K562 (cell line): Measurements from ENCODE around the gene HOXB1. TPM values are rescaled to one million over a fixed set of nuclear protein-coding genes. Genes with fewer than 3 reads are reported as not detected.
A peak's percentile ranks its signal among the peaks of the same experiment; 100 is the strongest.

Experiments
- E2F3 ChIP-seq: fragments of 250-450 bp; sonication (Bioruptor Pico); IDR thresholded peaks from 2 replicates; pipeline ENCODE4 v1.4.0; 2020; ENCODE audit warnings: mild to moderate bottlenecking
- FOXP1 ChIP-seq: sonication (generic); formaldehyde crosslinking; IDR thresholded peaks from 2 replicates; pipeline ENCODE4 v1.8.0; 2022; ENCODE audit warnings: mild to moderate bottlenecking, missing genetic modification reagents
- HDAC3 ChIP-seq: fragments of 450-650 bp; IDR thresholded peaks from 2 replicates; pipeline ENCODE4 v1.6.1; 2018; ENCODE audit warnings: borderline replicate concordance, mild to moderate bottlenecking, moderate library complexity; ENCODE audit not compliant: partially characterized antibody
- KAT7 ChIP-seq: sonication (generic); formaldehyde crosslinking; IDR thresholded peaks from 2 replicates; pipeline ENCODE4 v1.8.0; 2022; ENCODE audit warnings: missing genetic modification reagents, mild to moderate bottlenecking, borderline replicate concordance
- NFE2 ChIP-seq: IDR thresholded peaks from 2 replicates; pipeline ENCODE4 v1.6.1; 2014; ENCODE audit warnings: antibody characterized with exemption, low read depth
- NFRKB ChIP-seq: fragments of 450-650 bp; IDR thresholded peaks from 2 replicates; pipeline ENCODE4 v1.6.1; 2016; ENCODE audit warnings: low read depth
- RB1 ChIP-seq: fragments of 450-650 bp; IDR thresholded peaks from 2 replicates; pipeline ENCODE4 v1.6.1; 2017; ENCODE audit warnings: low read depth, mild to moderate bottlenecking
- STAT5A ChIP-seq: IDR thresholded peaks from 2 replicates; pipeline ENCODE4 v1.6.1; 2012; ENCODE audit warnings: low read length, inconsistent platforms, borderline replicate concordance
- TAF1 ChIP-seq: IDR thresholded peaks from 2 replicates; pipeline ENCODE4 v1.6.1; 2011; ENCODE audit warnings: mild to moderate bottlenecking, low read length, moderate library complexity; ENCODE audit not compliant: insufficient read depth, control insufficient read depth, severe bottlenecking; ENCODE audit errors: extremely low read depth
- TRIM24 ChIP-seq, 2 experiments: fragments of 450-650 bp; IDR thresholded peaks; 2 replicates each; pipeline ENCODE4 v1.6.1; 2016
- ZNF3 ChIP-seq: fragments of 250-450 bp; sonication (Bioruptor Pico); IDR thresholded peaks from 2 replicates; pipeline ENCODE4 v1.5.0; 2021; ENCODE audit warnings: mild to moderate bottlenecking, moderate library complexity
- ZNF324 ChIP-seq: fragments of 250-450 bp; sonication (Bioruptor Pico); IDR thresholded peaks from 2 replicates; pipeline ENCODE4 v1.4.0; 2020; ENCODE audit warnings: mild to moderate bottlenecking
- ZNF408 ChIP-seq: fragments of 250-450 bp; sonication (Bioruptor Pico); IDR thresholded peaks from 2 replicates; pipeline ENCODE4 v1.4.0; 2020; ENCODE audit warnings: low read depth, mild to moderate bottlenecking, moderate library complexity
- polyA plus RNA-seq, 8 experiments: library from polyadenylated mRNA; depleted of rRNA in 4 of 8; stranded (reverse) in 5 of 8; unstranded in 3 of 8; fragments of >200 nt; fragmentation: Nextera tagmentation in 2 of 8; fragmentation: Illumina TruSeq in 1 of 8; extraction: Ambion mirVana in 2 of 8; extraction: Trizol in 1 of 8; gene quantifications; 2 replicates each; pipeline versions ENCODE4 v1.2.1 to v1.2.3, GENCODE V29; 2011 to 2014; ENCODE audit warnings: inconsistent platforms in 1 of 8, missing spikeins in 1 of 8
- total RNA-seq, 7 experiments: library from RNA; depleted of rRNA in 6 of 7; stranded (reverse); fragments of >200 nt in 6 of 7; fragmentation: Illumina TruSeq in 2 of 7; extraction: Trizol in 2 of 7; gene quantifications; 2 replicates each; pipeline versions ENCODE4 v1.2.1 to v1.2.3, GENCODE V29; 2011 to 2021; ENCODE audit warnings: low replicate concordance in 1 of 7
- TF ChIP-seq, protein P1 (sequence below): IDR thresholded peaks from 2 replicates; pipeline ENCODE4 v1.6.1; 2011; ENCODE audit not compliant: insufficient read length; ENCODE audit errors: extremely low read depth
- TF ChIP-seq, protein P2 (sequence below): IDR thresholded peaks from 2 replicates; pipeline ENCODE4 v1.6.1; 2012; ENCODE audit warnings: low read depth, low read length, improper control_type of control experiment, borderline replicate concordance
- TF ChIP-seq, protein P3 (sequence below), 3 experiments: fragments of 200-800 bp in 1 of 3; sonication (Bioruptor generic) in 1 of 3; sonication (generic) in 1 of 3; formaldehyde crosslinking in 1 of 3; IDR thresholded peaks; 2 replicates each; pipeline versions ENCODE4 v1.6.1 to v1.8.0; 2016 to 2022; ENCODE audit warnings: mild to moderate bottlenecking in 2 of 3, missing compliant biosample characterization in 2 of 3, missing genetic modification characterization in 2 of 3, missing genetic modification reagents in 1 of 3
- TF ChIP-seq, protein P4 (sequence below): fragments of 450-650 bp; conservative IDR thresholded peaks from 2 replicates; pipeline ENCODE4 v1.6.1; 2016; ENCODE audit warnings: missing genetic modification characterization, low read depth, mild to moderate bottlenecking, control low read depth, missing compliant biosample characterization
- TF ChIP-seq, protein P5 (sequence below): IDR thresholded peaks from 2 replicates; pipeline ENCODE4 v1.6.1; 2014; ENCODE audit warnings: antibody characterized with exemption

Gene HOXB1
- total and polyA plus RNA-seq, 9 of the 15 experiments (the other 6 are each of a cell fraction or from before 2014, with no cell fraction given) = 0.04 TPM; not detected in 8

DNA sequence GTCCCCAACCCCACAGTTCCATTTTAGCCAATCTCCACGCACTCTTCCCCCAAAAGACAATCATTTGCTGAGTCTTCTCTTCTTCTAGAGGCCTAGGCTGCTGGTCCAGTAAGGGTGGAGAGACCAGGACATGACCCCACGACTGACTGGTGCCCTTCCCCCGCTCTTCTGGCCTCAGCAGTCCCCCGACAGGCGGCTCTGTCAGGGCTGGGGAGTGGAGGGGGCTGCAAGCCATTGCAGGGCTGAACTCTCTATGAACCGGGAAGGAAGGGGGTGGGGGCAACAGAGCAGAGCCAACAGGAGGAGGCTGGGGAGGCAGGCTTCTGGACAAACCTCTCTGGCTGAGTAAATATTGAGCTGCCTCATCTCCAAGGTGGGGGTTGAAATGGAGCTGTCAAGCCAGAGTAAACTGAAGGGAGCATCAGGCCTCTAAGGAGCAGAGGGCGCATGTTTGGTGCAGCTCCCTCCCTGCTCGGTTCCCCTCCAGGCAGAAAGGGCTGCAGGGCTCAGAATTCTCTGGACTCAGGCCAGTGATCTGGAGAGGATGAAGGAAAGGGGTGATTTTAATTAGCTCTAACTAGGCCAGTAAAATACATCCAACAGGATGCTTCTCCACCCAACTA lies 8.7 kb downstream of the HOXB1 start (continued):
- TF ChIP-seq TRIM24 (IDR thresholded peaks at IDR 0.05) = peak; percentile 25 to 35; a peak in 2 of 4 replicates
- TF ChIP-seq NFE2 = no peak
- TF ChIP-seq STAT5A = peak; percentile 31; the same call in 1 of the 2 replicates
- TF ChIP-seq, protein P1, sequence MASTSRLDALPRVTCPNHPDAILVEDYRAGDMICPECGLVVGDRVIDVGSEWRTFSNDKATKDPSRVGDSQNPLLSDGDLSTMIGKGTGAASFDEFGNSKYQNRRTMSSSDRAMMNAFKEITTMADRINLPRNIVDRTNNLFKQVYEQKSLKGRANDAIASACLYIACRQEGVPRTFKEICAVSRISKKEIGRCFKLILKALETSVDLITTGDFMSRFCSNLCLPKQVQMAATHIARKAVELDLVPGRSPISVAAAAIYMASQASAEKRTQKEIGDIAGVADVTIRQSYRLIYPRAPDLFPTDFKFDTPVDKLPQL = no peak
- peak; percentile 70 for TF ChIP-seq TAF1
- peak; percentile 33 for TF ChIP-seq HDAC3
- no peak for TF ChIP-seq ZNF408 (CRISPR knock-in tag)
- no peak for TF ChIP-seq KAT7 (CRISPR knock-in tag)
- TF ChIP-seq, protein P2, sequence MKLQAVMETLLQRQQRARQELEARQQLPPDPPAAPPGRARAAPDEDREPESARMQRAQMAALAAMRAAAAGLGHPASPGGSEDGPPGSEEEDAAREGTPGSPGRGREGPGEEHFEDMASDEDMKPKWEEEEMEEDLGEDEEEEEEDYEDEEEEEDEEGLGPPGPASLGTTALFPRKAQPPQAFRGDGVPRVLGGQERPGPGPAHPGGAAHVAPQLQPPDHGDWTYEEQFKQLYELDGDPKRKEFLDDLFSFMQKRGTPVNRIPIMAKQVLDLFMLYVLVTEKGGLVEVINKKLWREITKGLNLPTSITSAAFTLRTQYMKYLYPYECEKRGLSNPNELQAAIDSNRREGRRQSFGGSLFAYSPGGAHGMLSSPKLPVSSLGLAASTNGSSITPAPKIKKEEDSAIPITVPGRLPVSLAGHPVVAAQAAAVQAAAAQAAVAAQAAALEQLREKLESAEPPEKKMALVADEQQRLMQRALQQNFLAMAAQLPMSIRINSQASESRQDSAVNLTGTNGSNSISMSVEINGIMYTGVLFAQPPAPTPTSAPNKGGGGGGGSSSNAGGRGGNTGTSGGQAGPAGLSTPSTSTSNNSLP = no peak
- TF ChIP-seq ZNF324 (CRISPR knock-in tag) = no peak
- TF ChIP-seq RB1 = no peak
- peak; percentile 49; the same call in 1 of the 2 replicates for TF ChIP-seq NFRKB
- TF ChIP-seq, protein P3, sequence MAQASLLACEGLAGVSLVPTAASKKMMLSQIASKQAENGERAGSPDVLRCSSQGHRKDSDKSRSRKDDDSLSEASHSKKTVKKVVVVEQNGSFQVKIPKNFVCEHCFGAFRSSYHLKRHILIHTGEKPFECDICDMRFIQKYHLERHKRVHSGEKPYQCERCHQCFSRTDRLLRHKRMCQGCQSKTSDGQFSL (CRISPR knock-in tag; IDR thresholded peaks at IDR 0.05) = no peak
- TF ChIP-seq, protein P3 (tag; IDR thresholded peaks at IDR 0.05) = no peak
- no peak for TF ChIP-seq FOXP1 (CRISPR knock-in tag)
- TF ChIP-seq, protein P4, sequence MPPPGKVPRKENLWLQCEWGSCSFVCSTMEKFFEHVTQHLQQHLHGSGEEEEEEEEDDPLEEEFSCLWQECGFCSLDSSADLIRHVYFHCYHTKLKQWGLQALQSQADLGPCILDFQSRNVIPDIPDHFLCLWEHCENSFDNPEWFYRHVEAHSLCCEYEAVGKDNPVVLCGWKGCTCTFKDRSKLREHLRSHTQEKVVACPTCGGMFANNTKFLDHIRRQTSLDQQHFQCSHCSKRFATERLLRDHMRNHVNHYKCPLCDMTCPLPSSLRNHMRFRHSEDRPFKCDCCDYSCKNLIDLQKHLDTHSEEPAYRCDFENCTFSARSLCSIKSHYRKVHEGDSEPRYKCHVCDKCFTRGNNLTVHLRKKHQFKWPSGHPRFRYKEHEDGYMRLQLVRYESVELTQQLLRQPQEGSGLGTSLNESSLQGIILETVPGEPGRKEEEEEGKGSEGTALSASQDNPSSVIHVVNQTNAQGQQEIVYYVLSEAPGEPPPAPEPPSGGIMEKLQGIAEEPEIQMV (tag) = no peak
- no peak for TF ChIP-seq ZNF3 (CRISPR knock-in tag)
- no peak for TF ChIP-seq E2F3 (CRISPR knock-in tag)
- TF ChIP-seq, protein P5, sequence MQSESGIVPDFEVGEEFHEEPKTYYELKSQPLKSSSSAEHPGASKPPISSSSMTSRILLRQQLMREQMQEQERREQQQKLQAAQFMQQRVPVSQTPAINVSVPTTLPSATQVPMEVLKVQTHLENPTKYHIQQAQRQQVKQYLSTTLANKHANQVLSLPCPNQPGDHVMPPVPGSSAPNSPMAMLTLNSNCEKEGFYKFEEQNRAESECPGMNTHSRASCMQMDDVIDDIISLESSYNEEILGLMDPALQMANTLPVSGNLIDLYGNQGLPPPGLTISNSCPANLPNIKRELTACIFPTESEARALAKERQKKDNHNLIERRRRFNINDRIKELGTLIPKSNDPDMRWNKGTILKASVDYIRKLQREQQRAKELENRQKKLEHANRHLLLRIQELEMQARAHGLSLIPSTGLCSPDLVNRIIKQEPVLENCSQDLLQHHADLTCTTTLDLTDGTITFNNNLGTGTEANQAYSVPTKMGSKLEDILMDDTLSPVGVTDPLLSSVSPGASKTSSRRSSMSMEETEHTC = no peak
